ENCODE data around the gene TRIM24. TPM values are rescaled to one million over a fixed set of nuclear protein-coding genes. Genes with fewer than 3 reads are reported as not detected.

Gene TRIM24
- polyA plus RNA-seq, 1 of the 3 experiments (the other 2 are of a cell fraction): 5.3 TPM

- no peak overlapping the region for H3K27ac ChIP-seq (ENCODE audit: low read depth in 2 of 2, low read length in 1 of 2)
- H3K9ac ChIP-seq: no peak overlapping the region
- H4K20me1 ChIP-seq (ENCODE audit: insufficient read depth): no peaks in the 10 kb centered on the region
- POLR2A ChIA-PET: no interaction called here
- H3K4me1 ChIP-seq (ENCODE audit: control insufficient read depth in 1 of 2, insufficient read depth in 2 of 2, low read depth in 1 of 2, low read length in 1 of 2): peaks cover 0 to 5% of the 10 kb centered on the region in 2 experiments; a peak in 2 of 4 replicates
- no peak for DNase-seq
- H3K36me3 ChIP-seq (replicated peaks in 1 of 2; ENCODE audit: control insufficient read depth in 1 of 2, insufficient read depth in 2 of 2, low read length in 1 of 2): peaks cover 79 to 94% of the 10 kb centered on the region in 2 experiments
- H3K27me3 ChIP-seq (ENCODE audit: insufficient read depth): no peaks in the 10 kb centered on the region
- no peak overlapping the region for H3K4me3 ChIP-seq (ENCODE audit: low read depth in 2 of 2, low read length in 1 of 2)
- WGBS (ENCODE audit: low lambda C conversion rate): 97% methylated on average over 5 of the region's 5 CpGs
- no peaks in the 10 kb centered on the region for H3K9me2 ChIP-seq
- H2AFZ ChIP-seq (ENCODE audit: low read depth): no peak overlapping the region
- no peaks in the 10 kb centered on the region for H3K9me3 ChIP-seq
- no peaks in the 10 kb centered on the region for H3K79me2 ChIP-seq (ENCODE audit: insufficient read depth)
- no peaks in the 10 kb centered on the region for H3F3A ChIP-seq (replicated peaks; ENCODE audit: insufficient read depth)
- TF ChIP-seq POLR2AphosphoS5 (IDR thresholded peaks at IDR 0.05; ENCODE audit: low read depth, low read length) (no peak), EP300 (IDR thresholded peaks at IDR 0.05; ENCODE audit: borderline replicate concordance in 1 of 2, low read depth in 1 of 2, low read length in 1 of 2) (no peak), USF2 (IDR thresholded peaks at IDR 0.05; ENCODE audit: borderline replicate concordance, low read depth, low read length) (no peak), RCOR1 (IDR thresholded peaks at IDR 0.05; ENCODE audit: low read length) (no peak), NFIC (IDR thresholded peaks at IDR 0.05; ENCODE audit: borderline replicate concordance) (no peak), GATA2 (CRISPR knock-in tag; IDR thresholded peaks at IDR 0.05) (no peak)
- CTCF ChIA-PET: interaction anchor here (1.1 kb wide), 1 partner anchor 163 kb away, joined by 3 read pairs; no protein-coding TSS in a partner anchor
- no peak overlapping the region for H3K4me2 ChIP-seq
These were observed 115.9 kb downstream of the TRIM24 start for GRCh38 chr7:138575897-138576428.

- 90% methylated on average over 1 of the region's 1 CpG for WGBS (ENCODE audit: low lambda C conversion rate)
- TF ChIP-seq RXRA (IDR thresholded peaks at IDR 0.05; ENCODE audit: borderline replicate concordance, low read depth): no peak
- TF ChIP-seq TAF1 (IDR thresholded peaks at IDR 0.05; ENCODE audit: borderline replicate concordance, low read depth, low read length): no peak
- no peak for TF ChIP-seq EZH2phosphoT487 (IDR thresholded peaks at IDR 0.05; ENCODE audit: borderline replicate concordance, low read depth)
- H3K27me3 ChIP-seq (ENCODE audit: insufficient read depth): no peaks in the 10 kb centered on the region
- peaks cover 74 to 82% of the 10 kb centered on the region in 2 experiments for H3K36me3 ChIP-seq (replicated peaks in 1 of 2; ENCODE audit: control insufficient read depth in 1 of 2, insufficient read depth in 2 of 2, low read length in 1 of 2)
- DNase-seq: no peak
- no peak overlapping the region for H3K4me2 ChIP-seq
- ChIA-PET CTCF (no interaction called here), POLR2A (no interaction called here)
- no peaks in the 10 kb centered on the region for H3K9me3 ChIP-seq
- no peaks in the 10 kb centered on the region for H3K9me2 ChIP-seq
- no peak overlapping the region for H3K9ac ChIP-seq
- H3K4me1 ChIP-seq (ENCODE audit: control insufficient read depth in 1 of 2, insufficient read depth in 2 of 2, low read depth in 1 of 2, low read length in 1 of 2): peaks cover 0 to 4% of the 10 kb centered on the region in 2 experiments; a peak in 2 of 4 replicates
- no peak overlapping the region for H3K27ac ChIP-seq (ENCODE audit: low read depth in 2 of 2, low read length in 1 of 2)
- no peak overlapping the region for H2AFZ ChIP-seq (ENCODE audit: low read depth)
- no peaks in the 10 kb centered on the region for H3F3A ChIP-seq (replicated peaks; ENCODE audit: insufficient read depth)
- no peaks in the 10 kb centered on the region for H3K79me2 ChIP-seq (ENCODE audit: insufficient read depth)
- no peak overlapping the region for H3K4me3 ChIP-seq (ENCODE audit: low read depth in 2 of 2, low read length in 1 of 2)
- no peaks in the 10 kb centered on the region for H4K20me1 ChIP-seq (ENCODE audit: insufficient read depth)
These were observed 119.1 kb downstream of the TRIM24 start for GRCh38 chr7:138579136-138579535.

- ChIA-PET CTCF (interaction anchor here (0.8 kb wide), 1 partner anchor 159 kb away, joined by 3 read pairs; no protein-coding TSS in a partner anchor), POLR2A (no interaction called here)
- Histone ChIP-seq H2AFZ (ENCODE audit: low read depth) (no peak overlapping the region), H3K4me2 (no peak overlapping the region), H4K20me1 (ENCODE audit: insufficient read depth) (no peaks in the 10 kb centered on the region), H3K9ac (no peak overlapping the region), H3K79me2 (ENCODE audit: insufficient read depth) (no peaks in the 10 kb centered on the region), H3K9me2 (no peaks in the 10 kb centered on the region), H3K4me3 (ENCODE audit: low read depth in 2 of 2, low read length in 1 of 2) (no peak overlapping the region), H3K9me3 (no peaks in the 10 kb centered on the region), H3K27me3 (ENCODE audit: insufficient read depth) (no peaks in the 10 kb centered on the region), H3K36me3 (replicated peaks in 1 of 2; ENCODE audit: control insufficient read depth in 1 of 2, insufficient read depth in 2 of 2, low read length in 1 of 2) (peaks cover 74 to 82% of the 10 kb centered on the region in 2 experiments), H3K27ac (ENCODE audit: low read depth in 2 of 2, low read length in 1 of 2) (no peak overlapping the region), H3F3A (replicated peaks; ENCODE audit: insufficient read depth) (no peaks in the 10 kb centered on the region), H3K4me1 (ENCODE audit: control insufficient read depth in 1 of 2, insufficient read depth in 2 of 2, low read depth in 1 of 2, low read length in 1 of 2) (no peaks in the 10 kb centered on the region; a peak in 2 of 4 replicates)
- DNase-seq: no peak
- 96% methylated on average over 3 of the region's 3 CpGs for WGBS (ENCODE audit: low lambda C conversion rate)
- no peak for TF ChIP-seq FOXM1 (IDR thresholded peaks at IDR 0.05; ENCODE audit: low read depth)
- TF ChIP-seq MXI1 (IDR thresholded peaks at IDR 0.05; ENCODE audit: low read depth, low read length): no peak
- no peak for TF ChIP-seq PBX3 (IDR thresholded peaks at IDR 0.05)
- TF ChIP-seq POLR2AphosphoS5 (IDR thresholded peaks at IDR 0.05; ENCODE audit: low read depth, low read length): no peak
- no peak for TF ChIP-seq ZBTB33 (IDR thresholded peaks at IDR 0.05; ENCODE audit: borderline replicate concordance, low read depth)
- no peak for TF ChIP-seq RAD21 (IDR thresholded peaks at IDR 0.05; ENCODE audit: low read length)
- no peak for TF ChIP-seq FOXJ3 (CRISPR knock-in tag; IDR thresholded peaks at IDR 0.05)
- no peak for TF ChIP-seq RCOR1 (IDR thresholded peaks at IDR 0.05; ENCODE audit: low read length)
- no peak for TF ChIP-seq EZH2phosphoT487 (IDR thresholded peaks at IDR 0.05; ENCODE audit: borderline replicate concordance, low read depth)
- no peak for TF ChIP-seq CHD2 (IDR thresholded peaks at IDR 0.05; ENCODE audit: low read length, partially characterized antibody)
- no peak for TF ChIP-seq USF1 (IDR thresholded peaks at IDR 0.05; ENCODE audit: borderline replicate concordance, low read depth)
- TF ChIP-seq NFIC (IDR thresholded peaks at IDR 0.05; ENCODE audit: borderline replicate concordance): no peak
These were observed 119.6 kb downstream of the TRIM24 start for GRCh38 chr7:138579671-138580070.

All from SK-N-SH (cell line).